Thymus (tissue), 11 donors: ENCODE data around the gene GET4. TPM values are rescaled to one million over a fixed set of nuclear protein-coding genes. Genes with fewer than 3 reads are reported as not detected.

Source experiments
- DNase-seq, 9 donors: peaks; one replicate each; pipeline ENCODE4 v3.0.0-alpha.2; 2013; ENCODE audit warnings: low spot score in 9 of 9, low read depth in 6 of 9, missing footprints in 1 of 9
- H3K27ac ChIP-seq, 2 donors: one replicate each; pipeline ENCODE4 v1.5.1; 2013; ENCODE audit warnings: control low read depth in 1 of 2, low read depth in 1 of 2, low read length in 1 of 2, mild to moderate bottlenecking in 1 of 2, moderate library complexity in 1 of 2
- H3K27me3 ChIP-seq, 2 donors: one replicate each; pipeline ENCODE4 v1.5.1; 2013; ENCODE audit warnings: low read length in 1 of 2; ENCODE audit not compliant: control insufficient read depth in 2 of 2, insufficient read depth in 1 of 2
- H3K36me3 ChIP-seq, 2 donors: one replicate each; pipeline ENCODE4 v1.5.1; 2013; ENCODE audit warnings: low read length in 1 of 2, mild to moderate bottlenecking in 1 of 2, moderate library complexity in 1 of 2; ENCODE audit not compliant: control insufficient read depth in 2 of 2, insufficient read depth in 2 of 2
- H3K4me1 ChIP-seq, 2 donors: one replicate each; pipeline ENCODE4 v1.5.1; 2013; ENCODE audit warnings: low read length in 2 of 2; ENCODE audit not compliant: control insufficient read depth in 2 of 2, insufficient read depth in 2 of 2
- H3K4me3 ChIP-seq, 2 donors: one replicate each; pipeline ENCODE4 v1.5.1; 2013; ENCODE audit warnings: low read length in 2 of 2, control low read depth in 1 of 2, mild to moderate bottlenecking in 1 of 2
- H3K9me3 ChIP-seq, 2 donors: one replicate each; pipeline ENCODE4 v1.5.1; 2013; ENCODE audit warnings: low read length in 1 of 2, mild to moderate bottlenecking in 1 of 2; ENCODE audit not compliant: control insufficient read depth in 2 of 2, insufficient read depth in 1 of 2
- WGBS: extraction: QIAGEN DNeasy Blood & Tissue Kit; methylation state at CpG from one replicate; pipeline ENCODE4 v1.1.7; 2013; 5-methylcytosine and 5-hydroxymethylcytosine counted together
- polyA plus RNA-seq: library from polyadenylated mRNA; stranded (reverse); fragments of 200-250 nt; gene quantifications from one replicate; pipeline ENCODE4 v1.2.3, GENCODE V29; 2013
- total RNA-seq: library from RNA; stranded (reverse); fragments of 120-200 nt; gene quantifications from one replicate; pipeline ENCODE4 v1.2.4, GENCODE V29; 2013
- donor health status: healthy.

GET4 gene
- total and polyA plus RNA-seq, 2 donors: 24.3 to 84.7 TPM

DNA sequence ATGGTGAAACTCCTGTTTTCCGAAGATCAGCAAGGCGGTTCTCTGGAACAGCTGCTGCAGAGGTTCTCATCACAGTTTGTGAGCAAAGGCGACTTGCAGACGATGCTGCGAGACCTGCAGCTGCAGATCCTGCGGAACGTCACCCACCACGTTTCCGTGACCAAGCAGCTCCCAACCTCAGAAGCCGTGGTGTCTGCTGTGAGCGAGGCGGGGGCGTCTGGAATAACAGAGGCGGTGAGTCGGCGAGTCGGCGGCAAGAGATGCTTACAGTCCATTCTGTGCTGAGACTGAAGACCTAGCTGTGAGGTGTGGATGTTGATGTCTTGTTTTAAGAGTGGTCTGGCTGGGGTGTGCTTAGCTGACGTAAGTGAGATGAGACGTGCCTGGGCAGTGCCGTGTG is 16.2 kb upstream of the GET4 start:
- H3K27ac ChIP-seq: no peak overlapping the region
- H3K4me1 ChIP-seq: no peaks in the 10 kb centered on the region
- no peaks in the 10 kb centered on the region for H3K27me3 ChIP-seq
- H3K4me3 ChIP-seq: no peak overlapping the region
- H3K36me3 ChIP-seq: peaks cover 55 to 73% of the 10 kb centered on the region in 2 donors
- H3K9me3 ChIP-seq: no peaks in the 10 kb centered on the region
- 98% methylated on average over 21 of the region's 21 CpGs for WGBS
- DNase-seq: no peak

DNA sequence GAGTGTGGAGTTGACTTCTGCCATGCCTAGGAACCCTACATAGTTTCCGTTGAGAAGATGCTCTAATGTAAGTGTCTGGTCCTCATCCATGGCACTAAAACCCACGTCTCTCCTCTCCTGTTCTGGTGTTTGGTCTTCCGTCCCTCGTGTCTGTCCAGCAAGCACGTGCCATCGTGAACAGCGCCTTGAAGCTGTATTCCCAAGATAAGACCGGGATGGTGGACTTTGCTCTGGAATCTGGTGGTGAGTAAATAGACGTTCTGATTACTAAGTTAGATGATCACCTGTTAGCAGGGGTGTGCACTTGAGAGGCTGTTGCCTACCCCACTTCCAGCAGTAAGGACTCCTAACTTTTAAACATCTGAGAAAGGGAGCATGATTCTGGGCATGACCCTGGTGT is 15.1 kb upstream of the GET4 start:
- Histone ChIP-seq H3K4me1 (no peaks in the 10 kb centered on the region), H3K9me3 (no peaks in the 10 kb centered on the region), H3K4me3 (no peak overlapping the region), H3K27ac (no peak overlapping the region), H3K27me3 (no peaks in the 10 kb centered on the region), H3K36me3 (peaks cover 54 to 75% of the 10 kb centered on the region in 2 donors)
- WGBS: 97% methylated on average over 9 of the region's 9 CpGs
- DNase-seq: no peak

DNA sequence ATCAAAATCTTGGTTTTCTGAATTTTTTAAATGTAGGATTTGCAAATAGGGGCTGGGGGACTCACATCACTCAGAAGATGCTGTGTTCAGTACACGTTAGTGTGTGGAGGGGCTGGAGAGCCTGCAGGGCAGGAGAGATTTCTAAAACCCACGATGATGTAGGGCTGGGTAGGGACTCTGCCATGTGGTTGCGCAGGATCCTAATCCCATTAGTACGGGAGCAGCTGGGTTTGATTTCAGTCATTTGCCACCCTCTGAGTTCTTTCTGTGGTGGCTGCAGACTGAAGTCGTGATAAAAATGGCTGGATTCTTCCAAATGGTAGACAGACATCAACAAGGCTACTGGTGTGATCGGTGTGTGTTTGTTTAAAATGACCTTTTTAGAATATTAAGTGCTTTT is 14.2 kb upstream of the GET4 start:
- H3K27me3 ChIP-seq: no peaks in the 10 kb centered on the region
- WGBS: 99% methylated on average over 6 of the region's 6 CpGs
- H3K9me3 ChIP-seq: no peaks in the 10 kb centered on the region
- no peaks in the 10 kb centered on the region for H3K4me1 ChIP-seq
- H3K27ac ChIP-seq: no peak overlapping the region
- H3K4me3 ChIP-seq: no peak overlapping the region
- H3K36me3 ChIP-seq: peaks cover 50 to 72% of the 10 kb centered on the region in 2 donors
- DNase-seq: no peak

DNA sequence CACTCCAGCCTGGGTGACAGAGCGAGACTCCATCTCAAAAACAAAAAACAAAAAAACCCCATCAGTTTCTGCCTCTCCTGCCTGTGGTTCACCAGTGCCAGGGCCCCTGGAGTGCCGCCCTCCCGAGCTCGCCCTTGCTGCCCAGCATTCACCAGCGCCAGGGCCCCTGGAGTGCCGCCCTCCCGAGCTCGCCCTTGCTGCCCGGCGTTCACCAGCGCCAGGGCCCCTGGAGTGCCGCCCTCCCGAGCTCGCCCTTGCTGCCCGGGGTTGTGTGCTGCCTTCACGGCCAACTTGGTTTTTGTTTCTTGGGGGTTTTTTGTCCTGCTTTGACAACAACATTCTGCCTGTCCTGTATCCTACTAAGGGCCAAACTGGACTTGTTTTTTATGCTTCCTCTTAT is 13.2 kb upstream of the GET4 start:
- no peak overlapping the region for H3K27ac ChIP-seq
- no peak for DNase-seq
- no peaks in the 10 kb centered on the region for H3K9me3 ChIP-seq
- H3K36me3 ChIP-seq: peaks cover 57 to 72% of the 10 kb centered on the region in 2 donors
- no peaks in the 10 kb centered on the region for H3K4me1 ChIP-seq
- 97% methylated on average over 16 of the region's 16 CpGs for WGBS
- H3K27me3 ChIP-seq: no peaks in the 10 kb centered on the region
- no peak overlapping the region for H3K4me3 ChIP-seq

DNA sequence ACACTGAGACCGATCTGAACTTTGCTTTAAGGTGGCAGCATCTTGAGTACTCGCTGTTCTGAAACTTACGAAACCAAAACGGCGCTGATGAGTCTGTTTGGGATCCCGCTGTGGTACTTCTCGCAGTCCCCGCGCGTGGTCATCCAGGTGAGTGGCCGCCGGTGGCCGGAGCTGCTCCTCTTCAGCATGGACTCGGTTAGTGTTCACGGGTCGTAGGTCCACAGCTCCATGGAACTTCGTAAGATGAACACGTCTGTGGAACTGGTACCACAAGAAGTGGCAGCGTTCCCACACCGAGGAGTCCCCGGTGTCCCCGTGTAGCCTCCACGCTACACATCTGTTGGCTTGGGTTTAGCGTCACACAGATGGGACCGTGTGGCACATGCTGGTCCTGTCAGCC is 10.4 kb upstream of the GET4 start:
- H3K4me1 ChIP-seq: no peaks in the 10 kb centered on the region
- no peak for DNase-seq
- H3K27ac ChIP-seq: no peak overlapping the region
- no peaks in the 10 kb centered on the region for H3K9me3 ChIP-seq
- 98% methylated on average over 25 of the region's 25 CpGs for WGBS
- no peaks in the 10 kb centered on the region for H3K27me3 ChIP-seq
- no peak overlapping the region for H3K4me3 ChIP-seq
- peaks cover 54 to 65% of the 10 kb centered on the region in 2 donors for H3K36me3 ChIP-seq

DNA sequence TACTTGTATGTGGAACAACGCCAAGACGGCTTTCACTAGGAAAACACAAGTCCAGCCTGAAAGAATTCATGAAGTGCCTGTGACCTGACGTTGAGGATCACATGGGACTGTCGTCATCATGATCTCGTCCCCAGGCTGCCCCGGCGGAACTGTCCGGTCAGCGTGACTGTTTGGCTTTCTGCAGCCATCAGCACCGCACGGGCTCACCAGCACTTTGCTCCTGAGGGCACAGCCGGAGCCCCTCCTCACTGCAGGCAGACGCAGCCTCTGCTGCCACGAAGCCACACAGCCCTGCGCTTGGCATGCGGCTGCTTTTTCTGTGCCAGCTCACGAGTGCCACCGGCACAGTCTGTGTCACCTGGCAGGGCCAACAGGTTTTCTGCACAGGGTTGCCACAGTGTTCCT is 9.4 kb upstream of the GET4 start:
- no peaks in the 10 kb centered on the region for H3K27me3 ChIP-seq
- WGBS: 95% methylated on average over 18 of the region's 18 CpGs
- no peak for DNase-seq
- H3K27ac ChIP-seq: no peak overlapping the region
- H3K9me3 ChIP-seq: no peaks in the 10 kb centered on the region
- peaks cover 46 to 54% of the 10 kb centered on the region in 2 donors for H3K36me3 ChIP-seq
- H3K4me1 ChIP-seq: no peaks in the 10 kb centered on the region
- no peak overlapping the region for H3K4me3 ChIP-seq

DNA sequence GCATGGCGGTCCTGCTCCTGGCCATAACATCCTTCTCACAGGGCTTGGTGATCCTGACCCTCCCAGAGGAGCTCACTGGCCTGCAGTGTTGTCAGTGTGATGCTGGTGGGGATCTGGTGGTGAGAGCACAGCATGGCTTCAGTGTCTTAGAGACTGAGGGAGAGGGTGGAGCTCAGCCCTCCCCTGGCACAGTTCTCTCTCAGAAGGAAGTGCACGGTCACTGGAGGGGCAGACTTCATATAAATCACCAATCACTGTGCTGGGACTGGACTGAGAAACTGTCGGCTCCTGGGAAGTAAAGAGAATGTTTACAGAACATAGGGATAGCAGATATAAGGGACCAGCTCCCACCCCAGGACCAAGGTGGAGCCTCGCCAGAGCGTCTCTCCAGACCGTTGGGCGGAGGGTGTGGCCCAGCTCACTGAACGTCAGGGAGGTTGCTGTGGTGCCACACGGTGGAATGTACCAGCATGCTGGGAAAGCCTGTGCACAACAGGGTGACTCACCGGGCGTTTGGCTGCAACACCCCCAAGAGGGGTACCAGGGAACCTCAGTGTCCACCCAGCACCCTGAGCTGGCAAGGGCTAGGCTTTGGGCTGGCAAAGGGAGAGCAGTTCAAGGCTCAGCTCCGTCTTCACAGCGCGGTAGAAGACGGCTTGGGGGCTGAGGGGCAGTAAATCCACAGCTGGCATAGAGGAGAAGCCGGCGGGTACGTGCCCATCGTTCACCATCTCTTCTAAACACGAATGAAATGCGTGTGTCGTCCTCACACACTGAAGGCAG is 8.8 kb upstream of the GET4 start:
- Histone ChIP-seq H3K4me3 (no peak overlapping the region), H3K9me3 (no peaks in the 10 kb centered on the region), H3K36me3 (peaks cover 46 to 53% of the 10 kb centered on the region in 2 donors), H3K27ac (no peak overlapping the region), H3K4me1 (no peaks in the 10 kb centered on the region), H3K27me3 (no peaks in the 10 kb centered on the region)
- DNase-seq: no peak
- WGBS: 97% methylated on average over 22 of the region's 22 CpGs

DNA sequence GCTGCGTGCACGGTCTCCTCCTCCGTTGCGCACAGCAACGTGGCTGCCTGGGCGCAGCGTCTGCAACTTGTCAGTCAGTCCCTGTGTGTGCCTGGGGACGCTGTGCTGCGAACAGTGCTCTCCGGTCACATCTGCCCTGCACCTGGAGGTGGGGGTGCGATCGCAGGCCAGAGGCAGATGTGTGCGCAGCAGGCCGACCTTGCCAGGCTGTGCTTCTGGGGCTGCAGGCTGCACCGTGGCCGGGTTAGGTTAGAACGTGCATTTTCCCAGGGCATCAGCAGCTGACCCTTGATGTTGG is 8.2 kb upstream of the GET4 start:
- DNase-seq: no peak
- H3K9me3 ChIP-seq: no peaks in the 10 kb centered on the region

DNA sequence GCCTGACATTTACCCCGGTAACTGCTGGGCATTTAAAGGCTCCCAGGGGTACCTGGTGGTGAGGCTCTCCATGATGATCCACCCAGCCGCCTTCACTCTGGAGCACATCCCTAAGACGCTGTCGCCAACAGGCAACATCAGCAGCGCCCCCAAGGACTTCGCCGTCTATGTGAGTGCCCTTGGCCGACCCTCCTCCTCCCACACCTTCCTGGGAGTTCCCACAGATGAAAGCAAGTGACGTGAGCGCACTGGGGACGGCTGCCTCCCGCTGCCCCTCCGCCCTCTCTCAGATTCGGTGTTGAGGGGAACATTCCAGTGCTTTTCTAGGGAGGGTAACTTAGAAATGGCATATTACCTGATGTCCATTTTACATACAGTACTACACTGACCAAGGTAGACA is 7.0 kb upstream of the GET4 start:
- no peak overlapping the region for H3K27ac ChIP-seq
- WGBS: 97% methylated on average over 14 of the region's 14 CpGs

More for the DNA sequence above, 8.2 kb upstream of the GET4 start:
- Histone ChIP-seq H3K27ac (no peak overlapping the region), H3K36me3 (peaks cover 45 to 50% of the 10 kb centered on the region in 2 donors), H3K27me3 (no peaks in the 10 kb centered on the region), H3K4me1 (peaks cover 0 to under 1% of the 10 kb centered on the region in 2 donors), H3K4me3 (no peak overlapping the region)
- WGBS: 98% methylated on average over 17 of the region's 17 CpGs

More for the DNA sequence above, 7.0 kb upstream of the GET4 start:
- peaks cover 0 to 5% of the 10 kb centered on the region in 2 donors for H3K4me1 ChIP-seq
- H3K36me3 ChIP-seq: peaks cover 47 to 48% of the 10 kb centered on the region in 2 donors
- DNase-seq: no peak
- no peaks in the 10 kb centered on the region for H3K27me3 ChIP-seq
- no peaks in the 10 kb centered on the region for H3K9me3 ChIP-seq
- no peak overlapping the region for H3K4me3 ChIP-seq
